Measurements from ENCODE around the gene RHBDD3.

DNA sequence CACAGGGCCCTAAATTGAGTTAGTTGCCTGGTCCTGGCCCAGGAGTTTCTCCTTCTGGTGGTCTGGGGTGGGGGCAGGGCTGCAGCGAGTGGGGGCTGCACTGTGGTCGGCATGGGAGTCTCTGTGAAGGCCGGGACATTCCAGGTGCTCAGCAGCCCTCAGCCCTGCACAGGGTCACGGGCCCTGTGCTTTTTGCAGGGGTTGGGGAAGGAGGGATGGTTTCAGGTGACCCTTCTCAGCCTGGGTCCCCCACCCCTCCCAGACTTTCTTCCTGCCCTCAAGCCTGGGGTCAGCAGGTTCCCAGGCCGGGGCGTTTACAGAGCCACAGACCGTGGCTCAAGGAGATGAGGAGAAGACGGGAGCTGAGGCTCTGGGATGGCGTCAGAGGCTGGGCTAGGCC, 54.3 kb downstream of the RHBDD3 start:
- TF ChIP-seq, protein P1, sequence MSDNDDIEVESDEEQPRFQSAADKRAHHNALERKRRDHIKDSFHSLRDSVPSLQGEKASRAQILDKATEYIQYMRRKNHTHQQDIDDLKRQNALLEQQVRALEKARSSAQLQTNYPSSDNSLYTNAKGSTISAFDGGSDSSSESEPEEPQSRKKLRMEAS (CRISPR knock-in tag; IDR thresholded peaks at IDR 0.05), result no peak
- TF ChIP-seq, protein P2, sequence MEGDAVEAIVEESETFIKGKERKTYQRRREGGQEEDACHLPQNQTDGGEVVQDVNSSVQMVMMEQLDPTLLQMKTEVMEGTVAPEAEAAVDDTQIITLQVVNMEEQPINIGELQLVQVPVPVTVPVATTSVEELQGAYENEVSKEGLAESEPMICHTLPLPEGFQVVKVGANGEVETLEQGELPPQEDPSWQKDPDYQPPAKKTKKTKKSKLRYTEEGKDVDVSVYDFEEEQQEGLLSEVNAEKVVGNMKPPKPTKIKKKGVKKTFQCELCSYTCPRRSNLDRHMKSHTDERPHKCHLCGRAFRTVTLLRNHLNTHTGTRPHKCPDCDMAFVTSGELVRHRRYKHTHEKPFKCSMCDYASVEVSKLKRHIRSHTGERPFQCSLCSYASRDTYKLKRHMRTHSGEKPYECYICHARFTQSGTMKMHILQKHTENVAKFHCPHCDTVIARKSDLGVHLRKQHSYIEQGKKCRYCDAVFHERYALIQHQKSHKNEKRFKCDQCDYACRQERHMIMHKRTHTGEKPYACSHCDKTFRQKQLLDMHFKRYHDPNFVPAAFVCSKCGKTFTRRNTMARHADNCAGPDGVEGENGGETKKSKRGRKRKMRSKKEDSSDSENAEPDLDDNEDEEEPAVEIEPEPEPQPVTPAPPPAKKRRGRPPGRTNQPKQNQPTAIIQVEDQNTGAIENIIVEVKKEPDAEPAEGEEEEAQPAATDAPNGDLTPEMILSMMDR (IDR thresholded peaks at IDR 0.05 in 2 of 3, conservative IDR thresholded peaks at IDR 0.05 in 1 of 3; ENCODE audit: insufficient read depth in 2 of 3, low read depth in 1 of 3, low read length in 3 of 3), result no peak
- TF ChIP-seq KDM4B (IDR thresholded peaks at IDR 0.05; ENCODE audit: borderline replicate concordance in 2 of 2, low read depth in 1 of 2) (no peak), CHCHD3 (CRISPR knock-in tag; IDR thresholded peaks at IDR 0.05) (no peak), GABPB2 (CRISPR knock-in tag; conservative IDR thresholded peaks at IDR 0.05) (no peak), RBM25 (IDR thresholded peaks at IDR 0.05; ENCODE audit: low read depth, low read length, severe bottlenecking) (no peak), HDAC3 (IDR thresholded peaks at IDR 0.05; ENCODE audit: borderline replicate concordance, partially characterized antibody) (no peak), POLR2AphosphoS5 (IDR thresholded peaks at IDR 0.05; ENCODE audit: control insufficient read depth, insufficient read depth, low read depth, low read length) (no peak), ZNF584 (CRISPR knock-in tag; IDR thresholded peaks at IDR 0.05; ENCODE audit: low read depth) (no peak)
- TF ChIP-seq, protein P3, sequence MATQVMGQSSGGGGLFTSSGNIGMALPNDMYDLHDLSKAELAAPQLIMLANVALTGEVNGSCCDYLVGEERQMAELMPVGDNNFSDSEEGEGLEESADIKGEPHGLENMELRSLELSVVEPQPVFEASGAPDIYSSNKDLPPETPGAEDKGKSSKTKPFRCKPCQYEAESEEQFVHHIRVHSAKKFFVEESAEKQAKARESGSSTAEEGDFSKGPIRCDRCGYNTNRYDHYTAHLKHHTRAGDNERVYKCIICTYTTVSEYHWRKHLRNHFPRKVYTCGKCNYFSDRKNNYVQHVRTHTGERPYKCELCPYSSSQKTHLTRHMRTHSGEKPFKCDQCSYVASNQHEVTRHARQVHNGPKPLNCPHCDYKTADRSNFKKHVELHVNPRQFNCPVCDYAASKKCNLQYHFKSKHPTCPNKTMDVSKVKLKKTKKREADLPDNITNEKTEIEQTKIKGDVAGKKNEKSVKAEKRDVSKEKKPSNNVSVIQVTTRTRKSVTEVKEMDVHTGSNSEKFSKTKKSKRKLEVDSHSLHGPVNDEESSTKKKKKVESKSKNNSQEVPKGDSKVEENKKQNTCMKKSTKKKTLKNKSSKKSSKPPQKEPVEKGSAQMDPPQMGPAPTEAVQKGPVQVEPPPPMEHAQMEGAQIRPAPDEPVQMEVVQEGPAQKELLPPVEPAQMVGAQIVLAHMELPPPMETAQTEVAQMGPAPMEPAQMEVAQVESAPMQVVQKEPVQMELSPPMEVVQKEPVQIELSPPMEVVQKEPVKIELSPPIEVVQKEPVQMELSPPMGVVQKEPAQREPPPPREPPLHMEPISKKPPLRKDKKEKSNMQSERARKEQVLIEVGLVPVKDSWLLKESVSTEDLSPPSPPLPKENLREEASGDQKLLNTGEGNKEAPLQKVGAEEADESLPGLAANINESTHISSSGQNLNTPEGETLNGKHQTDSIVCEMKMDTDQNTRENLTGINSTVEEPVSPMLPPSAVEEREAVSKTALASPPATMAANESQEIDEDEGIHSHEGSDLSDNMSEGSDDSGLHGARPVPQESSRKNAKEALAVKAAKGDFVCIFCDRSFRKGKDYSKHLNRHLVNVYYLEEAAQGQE (IDR thresholded peaks at IDR 0.05; ENCODE audit: borderline replicate concordance), result no peak
- TF ChIP-seq, protein P3 (CRISPR knock-in tag; IDR thresholded peaks at IDR 0.05; ENCODE audit: low read depth), result no peak
- TF ChIP-seq, protein P4, sequence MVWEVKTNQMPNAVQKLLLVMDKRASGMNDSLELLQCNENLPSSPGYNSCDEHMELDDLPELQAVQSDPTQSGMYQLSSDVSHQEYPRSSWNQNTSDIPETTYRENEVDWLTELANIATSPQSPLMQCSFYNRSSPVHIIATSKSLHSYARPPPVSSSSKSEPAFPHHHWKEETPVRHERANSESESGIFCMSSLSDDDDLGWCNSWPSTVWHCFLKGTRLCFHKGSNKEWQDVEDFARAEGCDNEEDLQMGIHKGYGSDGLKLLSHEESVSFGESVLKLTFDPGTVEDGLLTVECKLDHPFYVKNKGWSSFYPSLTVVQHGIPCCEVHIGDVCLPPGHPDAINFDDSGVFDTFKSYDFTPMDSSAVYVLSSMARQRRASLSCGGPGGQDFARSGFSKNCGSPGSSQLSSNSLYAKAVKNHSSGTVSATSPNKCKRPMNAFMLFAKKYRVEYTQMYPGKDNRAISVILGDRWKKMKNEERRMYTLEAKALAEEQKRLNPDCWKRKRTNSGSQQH (CRISPR knock-in tag; IDR thresholded peaks at IDR 0.05), result no peak
- TF ChIP-seq, protein P5, sequence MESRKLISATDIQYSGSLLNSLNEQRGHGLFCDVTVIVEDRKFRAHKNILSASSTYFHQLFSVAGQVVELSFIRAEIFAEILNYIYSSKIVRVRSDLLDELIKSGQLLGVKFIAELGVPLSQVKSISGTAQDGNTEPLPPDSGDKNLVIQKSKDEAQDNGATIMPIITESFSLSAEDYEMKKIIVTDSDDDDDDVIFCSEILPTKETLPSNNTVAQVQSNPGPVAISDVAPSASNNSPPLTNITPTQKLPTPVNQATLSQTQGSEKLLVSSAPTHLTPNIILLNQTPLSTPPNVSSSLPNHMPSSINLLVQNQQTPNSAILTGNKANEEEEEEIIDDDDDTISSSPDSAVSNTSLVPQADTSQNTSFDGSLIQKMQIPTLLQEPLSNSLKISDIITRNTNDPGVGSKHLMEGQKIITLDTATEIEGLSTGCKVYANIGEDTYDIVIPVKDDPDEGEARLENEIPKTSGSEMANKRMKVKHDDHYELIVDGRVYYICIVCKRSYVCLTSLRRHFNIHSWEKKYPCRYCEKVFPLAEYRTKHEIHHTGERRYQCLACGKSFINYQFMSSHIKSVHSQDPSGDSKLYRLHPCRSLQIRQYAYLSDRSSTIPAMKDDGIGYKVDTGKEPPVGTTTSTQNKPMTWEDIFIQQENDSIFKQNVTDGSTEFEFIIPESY (CRISPR knock-in tag; IDR thresholded peaks at IDR 0.05), result no peak
- TF ChIP-seq, protein P6, sequence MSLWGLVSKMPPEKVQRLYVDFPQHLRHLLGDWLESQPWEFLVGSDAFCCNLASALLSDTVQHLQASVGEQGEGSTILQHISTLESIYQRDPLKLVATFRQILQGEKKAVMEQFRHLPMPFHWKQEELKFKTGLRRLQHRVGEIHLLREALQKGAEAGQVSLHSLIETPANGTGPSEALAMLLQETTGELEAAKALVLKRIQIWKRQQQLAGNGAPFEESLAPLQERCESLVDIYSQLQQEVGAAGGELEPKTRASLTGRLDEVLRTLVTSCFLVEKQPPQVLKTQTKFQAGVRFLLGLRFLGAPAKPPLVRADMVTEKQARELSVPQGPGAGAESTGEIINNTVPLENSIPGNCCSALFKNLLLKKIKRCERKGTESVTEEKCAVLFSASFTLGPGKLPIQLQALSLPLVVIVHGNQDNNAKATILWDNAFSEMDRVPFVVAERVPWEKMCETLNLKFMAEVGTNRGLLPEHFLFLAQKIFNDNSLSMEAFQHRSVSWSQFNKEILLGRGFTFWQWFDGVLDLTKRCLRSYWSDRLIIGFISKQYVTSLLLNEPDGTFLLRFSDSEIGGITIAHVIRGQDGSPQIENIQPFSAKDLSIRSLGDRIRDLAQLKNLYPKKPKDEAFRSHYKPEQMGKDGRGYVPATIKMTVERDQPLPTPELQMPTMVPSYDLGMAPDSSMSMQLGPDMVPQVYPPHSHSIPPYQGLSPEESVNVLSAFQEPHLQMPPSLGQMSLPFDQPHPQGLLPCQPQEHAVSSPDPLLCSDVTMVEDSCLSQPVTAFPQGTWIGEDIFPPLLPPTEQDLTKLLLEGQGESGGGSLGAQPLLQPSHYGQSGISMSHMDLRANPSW (CRISPR knock-in tag; IDR thresholded peaks at IDR 0.05), result no peak

Data from K562 (cell line).